Peyer's patch (tissue), 4 donors: ENCODE data around the gene PLXNA1. TPM values are rescaled to one million over a fixed set of nuclear protein-coding genes. Genes with fewer than 3 reads are reported as not detected.

Experiments used
- DNase-seq, 3 donors: peaks; one replicate each; pipeline ENCODE4 v3.0.0-alpha.2; 2017 to 2019
- H3K27ac ChIP-seq, 4 donors: fragments of 200-600 bp; sonication (generic); one replicate each; pipeline ENCODE4 v1.5.1; 2016 to 2019
- H3K27me3 ChIP-seq, 2 donors: fragments of 200-600 bp; sonication (generic); one replicate each; pipeline ENCODE4 v1.5.1; 2019
- H3K36me3 ChIP-seq, 3 donors: fragments of 200-600 bp; sonication (generic); one replicate each; pipeline ENCODE4 v1.5.1; 2016 to 2019
- H3K4me1 ChIP-seq, 4 donors: fragments of 200-600 bp; sonication (generic); one replicate each; pipeline ENCODE4 v1.5.1; 2016 to 2019
- H3K4me3 ChIP-seq, 4 donors: fragments of 200-600 bp; sonication (generic); 1 replicate in 3 of 4; 2 replicates in 1 of 4; pipeline ENCODE4 v1.5.1; 2016 to 2019; ENCODE audit warnings: mild to moderate bottlenecking in 1 of 4
- H3K9me3 ChIP-seq, 4 donors: fragments of 200-600 bp; sonication (generic); one replicate each; pipeline ENCODE4 v1.5.1; 2016 to 2019; ENCODE audit warnings: mild to moderate bottlenecking in 1 of 4
- POLR2A ChIP-seq, 2 donors: fragments of 450-650 bp; IDR thresholded peaks; one replicate each; pipeline ENCODE4 v1.5.1; 2017; ENCODE audit warnings: antibody characterized with exemption in 2 of 2, mild to moderate bottlenecking in 2 of 2, moderate library complexity in 2 of 2
- total RNA-seq, 4 donors: library from RNA; depleted of rRNA; stranded (reverse); fragments of >200 nt; gene quantifications; one replicate each; pipeline ENCODE4 v1.1.0, GENCODE V29; 2016
- TF ChIP-seq, protein P1 (sequence below), 6 experiments: fragments of 450-650 bp in 4 of 6; fragments of 200-600 bp in 2 of 6; sonication (generic) in 1 of 6; IDR thresholded peaks; one replicate each; pipeline ENCODE4 v1.5.1; 2017 to 2019; ENCODE audit warnings: antibody characterized with exemption in 6 of 6, mild to moderate bottlenecking in 3 of 6, moderate library complexity in 1 of 6

Gene PLXNA1
- total RNA-seq, 4 donors from 2014 or later, result 30.1 to 54.5 (median 44.6) TPM

DNA sequence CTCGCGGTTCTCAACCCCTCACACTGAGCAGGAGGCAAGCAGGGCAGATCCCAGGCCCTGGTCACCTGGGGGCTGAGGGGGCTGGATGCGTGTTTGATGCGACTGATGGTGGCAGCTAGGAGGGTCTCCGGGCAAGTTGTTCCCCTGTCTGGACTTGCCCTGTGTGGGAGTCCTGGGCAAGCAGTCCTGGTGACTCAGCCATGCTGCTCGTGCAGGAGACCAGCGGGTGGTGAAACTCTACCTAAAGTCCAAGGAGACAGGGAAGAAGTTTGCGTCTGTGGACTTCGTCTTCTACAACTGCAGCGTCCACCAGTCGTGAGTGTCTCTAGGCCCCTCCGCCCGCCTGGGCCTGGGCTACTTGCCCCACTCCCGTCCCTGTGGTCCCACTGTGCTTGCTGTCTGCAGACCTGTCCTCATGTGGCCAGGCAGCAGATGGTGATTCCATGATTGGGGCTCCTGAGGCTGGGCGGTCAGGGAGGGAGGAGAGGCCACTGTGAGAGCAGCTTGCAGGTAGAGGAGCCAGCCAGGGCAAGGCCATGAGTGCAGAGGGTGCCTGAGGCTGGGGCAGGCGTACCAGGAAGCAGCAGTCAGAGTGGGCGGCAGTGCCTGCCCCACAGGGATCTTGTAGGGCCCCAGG lies 23.1 kb downstream of the PLXNA1 start:
- DNase-seq, result no peak
- H3K27ac ChIP-seq, result no peak overlapping the region
- H3K27me3 ChIP-seq, result no peaks in the 10 kb centered on the region
- H3K4me1 ChIP-seq, result peaks cover 0 to 19% (median 0%) of the 10 kb centered on the region in 4 donors
- no peaks in the 10 kb centered on the region for H3K9me3 ChIP-seq
- no peak overlapping the region for H3K4me3 ChIP-seq
- no peaks in the 10 kb centered on the region for H3K36me3 ChIP-seq
- no peak for TF ChIP-seq POLR2A (IDR thresholded peaks at IDR 0.05)
- TF ChIP-seq, protein P1, sequence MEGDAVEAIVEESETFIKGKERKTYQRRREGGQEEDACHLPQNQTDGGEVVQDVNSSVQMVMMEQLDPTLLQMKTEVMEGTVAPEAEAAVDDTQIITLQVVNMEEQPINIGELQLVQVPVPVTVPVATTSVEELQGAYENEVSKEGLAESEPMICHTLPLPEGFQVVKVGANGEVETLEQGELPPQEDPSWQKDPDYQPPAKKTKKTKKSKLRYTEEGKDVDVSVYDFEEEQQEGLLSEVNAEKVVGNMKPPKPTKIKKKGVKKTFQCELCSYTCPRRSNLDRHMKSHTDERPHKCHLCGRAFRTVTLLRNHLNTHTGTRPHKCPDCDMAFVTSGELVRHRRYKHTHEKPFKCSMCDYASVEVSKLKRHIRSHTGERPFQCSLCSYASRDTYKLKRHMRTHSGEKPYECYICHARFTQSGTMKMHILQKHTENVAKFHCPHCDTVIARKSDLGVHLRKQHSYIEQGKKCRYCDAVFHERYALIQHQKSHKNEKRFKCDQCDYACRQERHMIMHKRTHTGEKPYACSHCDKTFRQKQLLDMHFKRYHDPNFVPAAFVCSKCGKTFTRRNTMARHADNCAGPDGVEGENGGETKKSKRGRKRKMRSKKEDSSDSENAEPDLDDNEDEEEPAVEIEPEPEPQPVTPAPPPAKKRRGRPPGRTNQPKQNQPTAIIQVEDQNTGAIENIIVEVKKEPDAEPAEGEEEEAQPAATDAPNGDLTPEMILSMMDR (IDR thresholded peaks at IDR 0.05), result no peak

DNA sequence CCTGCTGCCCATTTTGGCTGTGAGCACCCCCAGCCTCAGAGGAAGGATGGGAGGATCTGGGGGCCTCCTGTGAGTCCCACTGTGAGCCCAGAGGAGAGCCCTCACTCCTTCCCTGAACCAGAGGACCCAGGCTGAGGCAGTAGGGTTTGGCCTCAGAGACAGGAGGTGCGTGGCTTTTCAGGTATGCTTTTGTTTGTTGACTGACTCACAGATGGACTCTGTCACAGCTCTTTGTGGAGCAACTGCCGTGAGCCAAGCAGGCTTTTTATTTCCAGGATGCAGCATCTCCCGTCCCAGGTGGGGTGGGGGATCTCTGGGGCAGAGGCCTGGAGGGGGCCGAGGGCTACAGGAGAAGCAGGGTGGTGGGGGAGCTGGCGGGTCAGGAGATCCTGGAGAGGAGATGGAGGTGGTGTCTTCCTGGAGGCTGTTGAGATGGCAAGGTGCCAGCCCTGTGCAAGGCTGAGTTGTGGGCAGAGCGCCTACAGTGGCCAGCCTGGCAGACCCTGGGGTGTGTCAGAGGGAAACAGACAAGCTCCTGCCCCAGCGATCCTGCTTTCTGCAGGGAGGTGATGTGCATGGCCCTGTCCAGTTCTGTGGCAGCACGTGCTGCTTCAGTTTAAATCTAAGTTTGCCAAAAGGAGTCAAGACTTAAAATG lies 24.0 kb downstream of the PLXNA1 start:
- Histone ChIP-seq H3K4me1 (peaks cover 0 to 11% (median 0%) of the 10 kb centered on the region in 4 donors), H3K36me3 (peaks cover 0 to 1% (median 0%) of the 10 kb centered on the region in 3 donors), H3K27me3 (no peaks in the 10 kb centered on the region), H3K27ac (no peak overlapping the region), H3K4me3 (no peak overlapping the region), H3K9me3 (no peaks in the 10 kb centered on the region)
- no peak for DNase-seq
- TF ChIP-seq, protein P1 (IDR thresholded peaks at IDR 0.05), result no peak
- TF ChIP-seq POLR2A (IDR thresholded peaks at IDR 0.05), result no peak

DNA sequence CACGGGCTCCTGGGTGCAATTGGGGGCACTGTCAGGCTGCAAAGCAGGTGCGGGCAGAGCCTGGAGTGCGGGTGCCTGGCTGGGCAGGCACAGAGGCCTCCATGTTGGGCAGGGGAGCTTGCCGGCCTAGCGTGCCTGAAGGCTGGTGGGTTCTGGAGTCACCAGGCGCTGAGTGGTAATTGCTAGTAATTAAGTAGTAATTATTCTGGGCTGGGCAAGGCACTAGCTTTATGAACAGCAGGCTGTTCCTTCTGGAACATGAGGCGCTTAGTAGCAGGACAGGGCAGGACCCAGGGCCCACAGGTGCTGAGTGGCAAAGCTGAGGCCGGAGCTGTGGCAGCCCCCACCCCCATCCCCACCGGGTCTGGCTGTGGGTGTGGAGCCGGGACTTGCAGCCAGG lies 25.3 kb downstream of the PLXNA1 start:
- Histone ChIP-seq H3K9me3 (no peaks in the 10 kb centered on the region), H3K27me3 (no peaks in the 10 kb centered on the region), H3K4me3 (no peak overlapping the region), H3K27ac (no peak overlapping the region), H3K4me1 (peaks cover 0 to under 1% (median 0%) of the 10 kb centered on the region in 4 donors), H3K36me3 (peaks cover 0 to 12% (median 0%) of the 10 kb centered on the region in 3 donors)
- TF ChIP-seq, protein P1 (IDR thresholded peaks at IDR 0.05), result no peak
- no peak for TF ChIP-seq POLR2A (IDR thresholded peaks at IDR 0.05)
- no peak for DNase-seq

GRCh38 chr3:127009531-127009930 lies 26.6 kb downstream of the PLXNA1 start:
- no peak for DNase-seq
- H3K27ac ChIP-seq, result no peak overlapping the region
- H3K4me3 ChIP-seq, result no peak overlapping the region
- no peaks in the 10 kb centered on the region for H3K27me3 ChIP-seq
- no peak for TF ChIP-seq POLR2A (IDR thresholded peaks at IDR 0.05)
- TF ChIP-seq, protein P1 (IDR thresholded peaks at IDR 0.05), result no peak
- no peaks in the 10 kb centered on the region for H3K4me1 ChIP-seq
- H3K9me3 ChIP-seq, result no peaks in the 10 kb centered on the region
- peaks cover 0 to 25% (median 0%) of the 10 kb centered on the region in 3 donors for H3K36me3 ChIP-seq

GRCh38 chr3:127011270-127011992 lies 28.5 kb downstream of the PLXNA1 start:
- Histone ChIP-seq H3K4me1 (no peaks in the 10 kb centered on the region), H3K36me3 (peaks cover 0 to 36% (median 0%) of the 10 kb centered on the region in 3 donors), H3K27ac (no peak overlapping the region)

More at GRCh38 chr3:127011270-127011992, 28.5 kb downstream of the PLXNA1 start:
- DNase-seq, result no peak
- no peaks in the 10 kb centered on the region for H3K9me3 ChIP-seq
- H3K4me3 ChIP-seq, result no peak overlapping the region
- TF ChIP-seq, protein P1 (IDR thresholded peaks at IDR 0.05), result no peak
- no peak for TF ChIP-seq POLR2A (IDR thresholded peaks at IDR 0.05)
- H3K27me3 ChIP-seq, result no peaks in the 10 kb centered on the region
